Peyer's patch (tissue), 4 donors: ENCODE results near the gene PACRG. TPM values are rescaled to one million over a fixed set of nuclear protein-coding genes. Genes with fewer than 3 reads are reported as not detected.

Experiments
- DNase-seq, 3 donors: peaks; one replicate each; pipeline ENCODE4 v3.0.0-alpha.2; 2017 to 2019
- H3K27ac ChIP-seq, 4 donors: fragments of 200-600 bp; sonication (generic); one replicate each; pipeline ENCODE4 v1.5.1; 2016 to 2019
- H3K27me3 ChIP-seq, 2 donors: fragments of 200-600 bp; sonication (generic); one replicate each; pipeline ENCODE4 v1.5.1; 2019
- H3K36me3 ChIP-seq, 3 donors: fragments of 200-600 bp; sonication (generic); one replicate each; pipeline ENCODE4 v1.5.1; 2016 to 2019
- H3K4me1 ChIP-seq, 4 donors: fragments of 200-600 bp; sonication (generic); one replicate each; pipeline ENCODE4 v1.5.1; 2016 to 2019
- H3K4me3 ChIP-seq, 4 donors: fragments of 200-600 bp; sonication (generic); 1 replicate in 3 of 4; 2 replicates in 1 of 4; pipeline ENCODE4 v1.5.1; 2016 to 2019; ENCODE audit warnings: mild to moderate bottlenecking in 1 of 4
- H3K9me3 ChIP-seq, 4 donors: fragments of 200-600 bp; sonication (generic); one replicate each; pipeline ENCODE4 v1.5.1; 2016 to 2019; ENCODE audit warnings: mild to moderate bottlenecking in 1 of 4
- CTCF ChIP-seq, 6 experiments: fragments of 450-650 bp in 4 of 6; fragments of 200-600 bp in 2 of 6; sonication (generic) in 1 of 6; IDR thresholded peaks; one replicate each; pipeline ENCODE4 v1.5.1; 2017 to 2019; ENCODE audit warnings: antibody characterized with exemption in 6 of 6, mild to moderate bottlenecking in 3 of 6, moderate library complexity in 1 of 6
- POLR2A ChIP-seq, 2 donors: fragments of 450-650 bp; IDR thresholded peaks; one replicate each; pipeline ENCODE4 v1.5.1; 2017; ENCODE audit warnings: antibody characterized with exemption in 2 of 2, mild to moderate bottlenecking in 2 of 2, moderate library complexity in 2 of 2
- total RNA-seq, 4 donors: library from RNA; depleted of rRNA; stranded (reverse); fragments of >200 nt; gene quantifications; one replicate each; pipeline ENCODE4 v1.1.0, GENCODE V29; 2016

PACRG gene
- total RNA-seq, 4 donors from 2014 or later, result 0.76 to 2.5 TPM; not detected in 2

- Histone ChIP-seq H3K27me3 (no peaks in the 10 kb centered on the region), H3K4me3 (no peak overlapping the region), H3K36me3 (no peaks in the 10 kb centered on the region), H3K27ac (no peak overlapping the region), H3K9me3 (no peaks in the 10 kb centered on the region), H3K4me1 (no peaks in the 10 kb centered on the region)
- TF ChIP-seq CTCF (IDR thresholded peaks at IDR 0.05), result no peak
- no peak for DNase-seq
Measured at GRCh38 chr6:162904069-162904663, 176.4 kb downstream of the PACRG start.

- Histone ChIP-seq H3K36me3 (no peaks in the 10 kb centered on the region), H3K9me3 (no peaks in the 10 kb centered on the region), H3K27me3 (no peaks in the 10 kb centered on the region), H3K27ac (no peak overlapping the region), H3K4me1 (no peaks in the 10 kb centered on the region), H3K4me3 (no peak overlapping the region)
- no peak for DNase-seq
- no peak for TF ChIP-seq CTCF (IDR thresholded peaks at IDR 0.05)
- no peak for TF ChIP-seq POLR2A (IDR thresholded peaks at IDR 0.05)
Measured at GRCh38 chr6:162906479-162906878, 178.7 kb downstream of the PACRG start.

GRCh38 chr6:162907876-162908481 lies 180.2 kb downstream of the PACRG start:
- Histone ChIP-seq H3K4me1 (no peaks in the 10 kb centered on the region), H3K36me3 (no peaks in the 10 kb centered on the region), H3K9me3 (no peaks in the 10 kb centered on the region), H3K27me3 (no peaks in the 10 kb centered on the region), H3K27ac (no peak overlapping the region), H3K4me3 (no peak overlapping the region)
- peak in 5 of 6 experiments; percentile 13 to 24 (median 19) for TF ChIP-seq CTCF (IDR thresholded peaks at IDR 0.05)
- no peak for TF ChIP-seq POLR2A (IDR thresholded peaks at IDR 0.05)
- DNase-seq, result no peak

- Histone ChIP-seq H3K9me3 (no peaks in the 10 kb centered on the region), H3K4me1 (no peaks in the 10 kb centered on the region), H3K27ac (no peak overlapping the region), H3K4me3 (no peak overlapping the region), H3K27me3 (no peaks in the 10 kb centered on the region), H3K36me3 (no peaks in the 10 kb centered on the region)
- DNase-seq, result no peak
- TF ChIP-seq CTCF (IDR thresholded peaks at IDR 0.05) (no peak), POLR2A (IDR thresholded peaks at IDR 0.05) (no peak)
Measured at GRCh38 chr6:162913206-162913605, 185.4 kb downstream of the PACRG start.

GRCh38 chr6:162917506-162917905 lies 189.7 kb downstream of the PACRG start:
- H3K27me3 ChIP-seq, result no peaks in the 10 kb centered on the region

More at GRCh38 chr6:162917506-162917905, 189.7 kb downstream of the PACRG start:
- no peaks in the 10 kb centered on the region for H3K9me3 ChIP-seq
- TF ChIP-seq CTCF (IDR thresholded peaks at IDR 0.05) (no peak), POLR2A (IDR thresholded peaks at IDR 0.05) (no peak)
- H3K36me3 ChIP-seq, result no peaks in the 10 kb centered on the region
- no peak overlapping the region for H3K4me3 ChIP-seq
- no peaks in the 10 kb centered on the region for H3K4me1 ChIP-seq
- H3K27ac ChIP-seq, result no peak overlapping the region
- DNase-seq, result no peak
